Epithelial cell of proximal tubule (primary cell): ENCODE measurements around the gene TMEM41B. TPM values are rescaled to one million over a fixed set of nuclear protein-coding genes. Genes with fewer than 3 reads are reported as not detected.
A peak's percentile ranks its signal among the peaks of the same experiment; 100 is the strongest.
"Not testable (repeated sequence)": the region's sequence is repeated elsewhere in the genome, so short reads cannot be mapped to it uniquely, and the experiment has no call there.

ENCODE experiments used
- DNase-seq: peaks from one replicate; pipeline ENCODE4 v3.0.0-alpha.2; 2011; ENCODE audit warnings: low read depth
- H3K4me3 ChIP-seq: 2 replicates; pipeline ENCODE4 v1.5.1; 2011; ENCODE audit warnings: low read depth, mild to moderate bottlenecking, low read length
- CTCF ChIP-seq: conservative IDR thresholded peaks from 2 replicates; pipeline ENCODE4 v1.5.1; 2012; ENCODE audit warnings: low read depth, mild to moderate bottlenecking, low read length
- total RNA-seq: library from RNA; depleted of rRNA; stranded (reverse); fragments of >200 nt; gene quantifications from 2 replicates; pipeline ENCODE4 v1.2.3, GENCODE V29; 2015

Gene TMEM41B
- total RNA-seq, 1 donor from 2014 or later, result 38.0 TPM

GRCh38 chr11:9265211-9266131, 48.9 kb downstream of the TMEM41B start, which contains the start of gene DENND5A:
DENND5A (minus strand) TSS chr11:9265350; CDS start chr11:9265069, 281 bp downstream.
- peak within 1 kb of the TSS; percentile 80 for H3K4me3 ChIP-seq
- no peak for DNase-seq
- no peak for TF ChIP-seq CTCF

- peak; percentile 31 for DNase-seq
These were observed 49.8 kb downstream of the TMEM41B start for GRCh38 chr11:9264316-9265210.

GRCh38 chr11:9263840-9264315, 50.5 kb downstream of the TMEM41B start:
- no peak for TF ChIP-seq CTCF
- DNase-seq, result peak; percentile 27
- peak overlapping the region; percentile 80 for H3K4me3 ChIP-seq

More at GRCh38 chr11:9264316-9265210, 49.8 kb downstream of the TMEM41B start:
- peak overlapping the region; percentile 80 for H3K4me3 ChIP-seq
- no peak for TF ChIP-seq CTCF

GRCh38 chr11:9260838-9261146, 53.6 kb downstream of the TMEM41B start:
- DNase-seq, H3K4me3 ChIP-seq: not testable (repeated sequence)

- no peak overlapping the region for H3K4me3 ChIP-seq
- no peak for DNase-seq
- peak; percentile 38 for TF ChIP-seq CTCF
These were observed 54.2 kb downstream of the TMEM41B start for GRCh38 chr11:9259981-9260837.

- not testable (repeated sequence) for DNase-seq, H3K4me3 ChIP-seq
These were observed 56.1 kb downstream of the TMEM41B start for GRCh38 chr11:9258279-9258678.

- no peak overlapping the region for H3K4me3 ChIP-seq
- DNase-seq, result no peak
- TF ChIP-seq CTCF, result no peak
These were observed 60.0 kb downstream of the TMEM41B start for GRCh38 chr11:9254416-9254815.
